HFFc6 (cell line): ENCODE data around the gene GALNT4. TPM values are rescaled to one million over a fixed set of nuclear protein-coding genes. Genes with fewer than 3 reads are reported as not detected.

ENCODE experiments used
- DNase-seq: peaks from one replicate; pipeline ENCODE4 v3.0.0-alpha.2; 2018
- H3K27ac Mint-ChIP-seq: 2 replicates; pipeline ENCODE4 v1.8.0; 2020; ENCODE audit warnings: mild to moderate bottlenecking, mixed read lengths
- H3K27me3 Mint-ChIP-seq: 2 replicates; pipeline ENCODE4 v1.8.0; 2021; ENCODE audit warnings: mild to moderate bottlenecking, moderate library complexity, mixed read lengths; ENCODE audit not compliant: insufficient read depth
- H3K36me3 Mint-ChIP-seq: 2 replicates; pipeline ENCODE4 v1.8.0; 2021; ENCODE audit warnings: low read depth, mixed read lengths
- H3K4me1 Mint-ChIP-seq: 2 replicates; pipeline ENCODE4 v1.8.0; 2020; ENCODE audit warnings: low read depth, mixed read lengths
- H3K4me3 Mint-ChIP-seq: 2 replicates; pipeline ENCODE4 v1.8.0; 2020; ENCODE audit warnings: mild to moderate bottlenecking, moderate library complexity, mixed read lengths
- H3K9me3 Mint-ChIP-seq: 2 replicates; pipeline ENCODE4 v1.8.0; 2020; ENCODE audit warnings: mild to moderate bottlenecking, mixed read lengths
- total RNA-seq, 6 experiments: library from RNA; stranded (reverse); fragmentation: NEBNext Ultra II Directional; extraction: Animal tissue kit (Norgen Biotek cat#: 25700); gene quantifications; 2 replicates in 1 of 6; 3 replicates in 5 of 6; pipeline ENCODE4 v1.2.3, GENCODE V29; 2021
- TF ChIP-seq, protein P1 (sequence below): fragments of 200-600 bp; sonication (generic); IDR thresholded peaks from 2 replicates; pipeline ENCODE4 v1.5.0; 2021; ENCODE audit warnings: antibody characterized with exemption, mild to moderate bottlenecking

The GALNT4 gene
- total RNA-seq, 6 experiments from 2014 or later = 6.9 to 8.1 (median 7.4) TPM

GRCh38 chr12:89542912-89543592 is 18.5 kb upstream of the GALNT4 start:
- Mint-ChIP-seq H3K27ac (no peak overlapping the region), H3K27me3 (no peaks in the 10 kb centered on the region), H3K4me1 (peaks cover 33% of the 10 kb centered on the region), H3K36me3 (no peaks in the 10 kb centered on the region), H3K4me3 (no peak overlapping the region), H3K9me3 (no peaks in the 10 kb centered on the region)
- peak; percentile 65 for DNase-seq
- TF ChIP-seq, protein P1, sequence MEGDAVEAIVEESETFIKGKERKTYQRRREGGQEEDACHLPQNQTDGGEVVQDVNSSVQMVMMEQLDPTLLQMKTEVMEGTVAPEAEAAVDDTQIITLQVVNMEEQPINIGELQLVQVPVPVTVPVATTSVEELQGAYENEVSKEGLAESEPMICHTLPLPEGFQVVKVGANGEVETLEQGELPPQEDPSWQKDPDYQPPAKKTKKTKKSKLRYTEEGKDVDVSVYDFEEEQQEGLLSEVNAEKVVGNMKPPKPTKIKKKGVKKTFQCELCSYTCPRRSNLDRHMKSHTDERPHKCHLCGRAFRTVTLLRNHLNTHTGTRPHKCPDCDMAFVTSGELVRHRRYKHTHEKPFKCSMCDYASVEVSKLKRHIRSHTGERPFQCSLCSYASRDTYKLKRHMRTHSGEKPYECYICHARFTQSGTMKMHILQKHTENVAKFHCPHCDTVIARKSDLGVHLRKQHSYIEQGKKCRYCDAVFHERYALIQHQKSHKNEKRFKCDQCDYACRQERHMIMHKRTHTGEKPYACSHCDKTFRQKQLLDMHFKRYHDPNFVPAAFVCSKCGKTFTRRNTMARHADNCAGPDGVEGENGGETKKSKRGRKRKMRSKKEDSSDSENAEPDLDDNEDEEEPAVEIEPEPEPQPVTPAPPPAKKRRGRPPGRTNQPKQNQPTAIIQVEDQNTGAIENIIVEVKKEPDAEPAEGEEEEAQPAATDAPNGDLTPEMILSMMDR = peak; percentile 94

DNA sequence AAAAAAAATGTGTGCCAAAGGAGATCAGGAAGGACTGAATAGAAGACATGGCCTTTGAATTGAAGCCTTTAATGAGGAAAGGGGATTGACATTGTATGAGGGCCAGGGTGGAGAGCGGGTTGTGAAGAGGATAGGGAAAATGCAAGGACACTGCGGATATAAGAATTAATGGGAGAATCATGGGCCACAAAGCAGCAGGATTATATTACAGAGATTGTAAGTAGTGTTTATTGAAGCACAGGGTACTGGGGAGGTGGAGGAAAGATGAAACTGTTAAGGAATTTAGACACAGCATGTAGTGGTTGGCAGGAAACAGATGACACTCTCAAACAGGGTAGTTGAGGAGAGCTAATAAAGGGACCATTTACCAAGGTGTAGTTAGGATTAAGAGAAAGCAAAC is 17.6 kb upstream of the GALNT4 start:
- TF ChIP-seq, protein P1 = no peak
- H3K27ac Mint-ChIP-seq = no peak overlapping the region
- no peak overlapping the region for H3K4me3 Mint-ChIP-seq
- H3K27me3 Mint-ChIP-seq = no peaks in the 10 kb centered on the region
- no peaks in the 10 kb centered on the region for H3K36me3 Mint-ChIP-seq
- DNase-seq = no peak
- no peaks in the 10 kb centered on the region for H3K9me3 Mint-ChIP-seq
- peaks cover 33% of the 10 kb centered on the region for H3K4me1 Mint-ChIP-seq

GRCh38 chr12:89540586-89540985 is 16.0 kb upstream of the GALNT4 start:
- Mint-ChIP-seq H3K4me1 (peaks cover 33% of the 10 kb centered on the region), H3K27ac (no peak overlapping the region), H3K4me3 (no peak overlapping the region), H3K36me3 (no peaks in the 10 kb centered on the region), H3K9me3 (no peaks in the 10 kb centered on the region), H3K27me3 (no peaks in the 10 kb centered on the region)
- DNase-seq = no peak
- TF ChIP-seq, protein P1 = no peak

DNA sequence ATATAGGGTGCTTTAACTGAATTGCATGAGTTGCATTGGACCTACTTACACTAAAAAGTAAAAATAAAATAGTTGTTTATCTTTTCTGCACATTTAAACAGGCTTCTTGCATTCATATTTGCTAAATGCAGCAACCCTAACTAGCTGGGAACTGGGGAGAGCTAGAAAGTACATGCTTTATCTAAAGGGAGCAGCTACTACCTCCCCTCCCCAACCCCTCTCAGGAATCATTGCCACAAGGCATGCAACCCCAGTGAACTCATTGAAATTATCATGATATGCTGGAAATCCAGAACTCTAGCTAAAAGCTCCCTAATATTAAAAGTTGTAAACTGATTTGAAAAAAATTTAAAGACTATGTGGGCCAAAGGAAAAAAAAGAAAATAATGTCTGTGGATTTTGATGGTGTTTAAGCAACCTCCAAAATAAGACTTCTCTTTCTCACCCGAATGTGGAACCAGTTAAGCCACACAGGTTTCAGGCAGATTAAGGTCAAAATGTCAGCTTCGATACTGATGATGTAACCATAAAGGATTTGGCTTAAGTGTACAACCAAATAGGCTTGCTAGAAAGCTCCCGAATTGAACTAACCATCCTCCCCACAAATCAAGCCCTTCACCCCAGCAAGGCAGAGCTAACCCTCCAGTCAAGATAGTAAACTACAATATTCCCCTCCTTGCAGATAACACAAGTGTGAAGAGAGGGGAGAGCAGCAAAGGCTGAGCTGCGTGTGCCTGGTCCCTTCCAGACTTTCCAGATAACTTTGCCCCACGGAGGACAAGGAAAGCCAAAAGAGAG is 15.0 kb upstream of the GALNT4 start:
- Mint-ChIP-seq H3K27ac (no peak overlapping the region), H3K4me3 (no peak overlapping the region), H3K9me3 (no peaks in the 10 kb centered on the region), H3K27me3 (no peaks in the 10 kb centered on the region), H3K36me3 (no peaks in the 10 kb centered on the region), H3K4me1 (peaks cover 29% of the 10 kb centered on the region)
- TF ChIP-seq, protein P1 = no peak
- no peak for DNase-seq

DNA sequence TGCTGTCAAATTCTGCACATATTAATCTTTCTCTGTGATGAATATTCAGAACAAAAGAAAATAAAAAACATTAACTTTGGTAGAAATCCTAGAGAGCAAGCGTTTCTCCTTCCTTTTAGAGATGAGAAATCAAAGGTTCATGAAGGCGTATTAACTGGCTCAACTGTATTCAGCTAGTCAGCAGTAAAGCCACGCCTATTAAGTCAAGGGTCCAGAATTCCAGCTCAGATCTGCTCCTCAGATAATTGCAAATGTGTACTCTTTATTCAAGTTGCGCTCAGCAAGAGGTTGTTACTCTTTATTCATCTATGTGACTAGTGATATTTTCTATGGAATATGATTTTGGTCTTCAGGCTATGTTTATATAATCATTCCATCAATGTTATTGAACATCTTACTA is 14.3 kb upstream of the GALNT4 start:
- TF ChIP-seq, protein P1 = no peak
- no peaks in the 10 kb centered on the region for H3K36me3 Mint-ChIP-seq
- H3K27ac Mint-ChIP-seq = no peak overlapping the region
- no peak overlapping the region for H3K4me3 Mint-ChIP-seq
- peaks cover 22% of the 10 kb centered on the region for H3K4me1 Mint-ChIP-seq
- H3K9me3 Mint-ChIP-seq = no peaks in the 10 kb centered on the region
- DNase-seq = no peak
- H3K27me3 Mint-ChIP-seq = no peaks in the 10 kb centered on the region
